HL-60 (cell line): ENCODE data around the gene MT4.

Source experiments
- DNase-seq, 2 experiments: peaks; one replicate each; pipeline ENCODE4 v3.0.0-alpha.2; 2010 to 2020; ENCODE audit warnings: low read depth in 1 of 2, low spot score in 1 of 2
- H3K27ac ChIP-seq: fragments of 250-450 bp; sonication (Bioruptor Pico); replicated peaks from 2 replicates; pipeline ENCODE4 v1.5.1; 2020; ENCODE audit warnings: mild to moderate bottlenecking, moderate library complexity
- H3K27me3 ChIP-seq: fragments of 250-450 bp; sonication (Bioruptor Pico); 2 replicates; pipeline ENCODE4 v1.5.1; 2021; ENCODE audit warnings: mild to moderate bottlenecking, moderate library complexity; ENCODE audit not compliant: insufficient read depth, poor library complexity, severe bottlenecking
- H3K4me3 ChIP-seq: replicated peaks from 2 replicates; pipeline ENCODE4 v1.5.1; 2011; ENCODE audit warnings: mild to moderate bottlenecking, control low read depth, low read length; ENCODE audit not compliant: insufficient read depth
- GABPA ChIP-seq: IDR thresholded peaks from 2 replicates; pipeline ENCODE4 v1.6.1; 2012; ENCODE audit warnings: low read depth
- POLR2AphosphoS5 ChIP-seq: IDR thresholded peaks from 2 replicates; pipeline ENCODE4 v1.6.1; 2012; ENCODE audit warnings: low read depth
- SPI1 ChIP-seq: IDR thresholded peaks from 2 replicates; pipeline ENCODE4 v1.6.1; 2012; ENCODE audit warnings: low read depth, mild to moderate bottlenecking, borderline replicate concordance
- TF ChIP-seq, protein P1 (sequence below): IDR thresholded peaks from one replicate; pipeline ENCODE4 v1.5.1; 2011; ENCODE audit warnings: low read length, control low read depth, inconsistent platforms; ENCODE audit not compliant: insufficient read depth
- TF ChIP-seq, protein P2 (sequence below): IDR thresholded peaks from 2 replicates; pipeline ENCODE4 v1.6.1; 2012; ENCODE audit warnings: low read depth; ENCODE audit not compliant: insufficient replicate concordance

MT4 gene

DNA sequence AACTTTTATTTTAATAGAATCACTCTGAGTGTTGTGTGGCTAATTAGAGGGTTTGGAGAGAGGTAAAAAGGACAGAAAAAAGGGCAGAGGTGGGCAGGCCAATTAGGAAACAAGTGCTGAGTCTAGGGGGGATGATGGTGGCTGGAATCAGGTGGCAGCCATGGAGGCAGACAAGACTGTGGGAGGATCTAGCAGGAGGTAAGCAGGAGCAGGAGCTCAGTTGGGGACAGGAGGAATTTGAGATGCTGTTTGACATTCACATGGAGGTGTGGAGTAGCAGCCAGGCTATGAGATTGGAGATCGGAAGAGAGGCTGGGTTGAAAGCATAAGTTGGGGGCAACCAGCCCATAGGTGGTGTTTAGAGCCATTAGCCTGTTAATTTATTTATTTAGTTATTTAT lies 3.7 kb upstream of the MT4 start:
- DNase-seq, result no peak
- Histone ChIP-seq H3K27ac (no peak overlapping the region), H3K4me3 (no peak overlapping the region), H3K27me3 (no peaks in the 10 kb centered on the region)
- TF ChIP-seq, protein P1, sequence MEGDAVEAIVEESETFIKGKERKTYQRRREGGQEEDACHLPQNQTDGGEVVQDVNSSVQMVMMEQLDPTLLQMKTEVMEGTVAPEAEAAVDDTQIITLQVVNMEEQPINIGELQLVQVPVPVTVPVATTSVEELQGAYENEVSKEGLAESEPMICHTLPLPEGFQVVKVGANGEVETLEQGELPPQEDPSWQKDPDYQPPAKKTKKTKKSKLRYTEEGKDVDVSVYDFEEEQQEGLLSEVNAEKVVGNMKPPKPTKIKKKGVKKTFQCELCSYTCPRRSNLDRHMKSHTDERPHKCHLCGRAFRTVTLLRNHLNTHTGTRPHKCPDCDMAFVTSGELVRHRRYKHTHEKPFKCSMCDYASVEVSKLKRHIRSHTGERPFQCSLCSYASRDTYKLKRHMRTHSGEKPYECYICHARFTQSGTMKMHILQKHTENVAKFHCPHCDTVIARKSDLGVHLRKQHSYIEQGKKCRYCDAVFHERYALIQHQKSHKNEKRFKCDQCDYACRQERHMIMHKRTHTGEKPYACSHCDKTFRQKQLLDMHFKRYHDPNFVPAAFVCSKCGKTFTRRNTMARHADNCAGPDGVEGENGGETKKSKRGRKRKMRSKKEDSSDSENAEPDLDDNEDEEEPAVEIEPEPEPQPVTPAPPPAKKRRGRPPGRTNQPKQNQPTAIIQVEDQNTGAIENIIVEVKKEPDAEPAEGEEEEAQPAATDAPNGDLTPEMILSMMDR, result no peak
- no peak for TF ChIP-seq SPI1
- TF ChIP-seq GABPA, result no peak
- TF ChIP-seq POLR2AphosphoS5, result no peak
- TF ChIP-seq, protein P2, sequence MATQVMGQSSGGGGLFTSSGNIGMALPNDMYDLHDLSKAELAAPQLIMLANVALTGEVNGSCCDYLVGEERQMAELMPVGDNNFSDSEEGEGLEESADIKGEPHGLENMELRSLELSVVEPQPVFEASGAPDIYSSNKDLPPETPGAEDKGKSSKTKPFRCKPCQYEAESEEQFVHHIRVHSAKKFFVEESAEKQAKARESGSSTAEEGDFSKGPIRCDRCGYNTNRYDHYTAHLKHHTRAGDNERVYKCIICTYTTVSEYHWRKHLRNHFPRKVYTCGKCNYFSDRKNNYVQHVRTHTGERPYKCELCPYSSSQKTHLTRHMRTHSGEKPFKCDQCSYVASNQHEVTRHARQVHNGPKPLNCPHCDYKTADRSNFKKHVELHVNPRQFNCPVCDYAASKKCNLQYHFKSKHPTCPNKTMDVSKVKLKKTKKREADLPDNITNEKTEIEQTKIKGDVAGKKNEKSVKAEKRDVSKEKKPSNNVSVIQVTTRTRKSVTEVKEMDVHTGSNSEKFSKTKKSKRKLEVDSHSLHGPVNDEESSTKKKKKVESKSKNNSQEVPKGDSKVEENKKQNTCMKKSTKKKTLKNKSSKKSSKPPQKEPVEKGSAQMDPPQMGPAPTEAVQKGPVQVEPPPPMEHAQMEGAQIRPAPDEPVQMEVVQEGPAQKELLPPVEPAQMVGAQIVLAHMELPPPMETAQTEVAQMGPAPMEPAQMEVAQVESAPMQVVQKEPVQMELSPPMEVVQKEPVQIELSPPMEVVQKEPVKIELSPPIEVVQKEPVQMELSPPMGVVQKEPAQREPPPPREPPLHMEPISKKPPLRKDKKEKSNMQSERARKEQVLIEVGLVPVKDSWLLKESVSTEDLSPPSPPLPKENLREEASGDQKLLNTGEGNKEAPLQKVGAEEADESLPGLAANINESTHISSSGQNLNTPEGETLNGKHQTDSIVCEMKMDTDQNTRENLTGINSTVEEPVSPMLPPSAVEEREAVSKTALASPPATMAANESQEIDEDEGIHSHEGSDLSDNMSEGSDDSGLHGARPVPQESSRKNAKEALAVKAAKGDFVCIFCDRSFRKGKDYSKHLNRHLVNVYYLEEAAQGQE, result no peak

DNA sequence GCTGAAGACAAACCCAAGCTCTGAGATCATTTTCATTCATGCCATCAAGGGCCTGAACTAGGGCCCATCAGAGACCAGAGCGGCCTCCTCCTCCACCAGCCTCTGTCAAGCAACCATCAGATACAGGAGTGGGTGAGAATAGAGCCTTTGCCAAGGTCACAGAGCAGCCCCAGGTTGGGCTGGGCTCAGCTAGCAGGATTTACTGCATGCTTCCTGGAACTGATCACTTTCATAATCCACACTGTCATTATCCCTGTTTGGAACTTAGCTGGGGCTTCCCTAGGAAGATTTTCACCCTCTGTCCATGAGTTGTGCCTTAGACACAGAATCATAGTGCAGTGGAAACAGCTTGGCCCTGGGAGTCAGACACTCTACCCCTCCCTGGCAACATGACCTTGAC lies 5.1 kb downstream of the MT4 start:
- DNase-seq, result no peak
- Histone ChIP-seq H3K4me3 (no peak overlapping the region), H3K27me3 (no peaks in the 10 kb centered on the region), H3K27ac (no peak overlapping the region)
- TF ChIP-seq SPI1, result no peak
- TF ChIP-seq GABPA, result no peak
- TF ChIP-seq, protein P1, result no peak
- TF ChIP-seq, protein P2, result no peak
- TF ChIP-seq POLR2AphosphoS5, result no peak

DNA sequence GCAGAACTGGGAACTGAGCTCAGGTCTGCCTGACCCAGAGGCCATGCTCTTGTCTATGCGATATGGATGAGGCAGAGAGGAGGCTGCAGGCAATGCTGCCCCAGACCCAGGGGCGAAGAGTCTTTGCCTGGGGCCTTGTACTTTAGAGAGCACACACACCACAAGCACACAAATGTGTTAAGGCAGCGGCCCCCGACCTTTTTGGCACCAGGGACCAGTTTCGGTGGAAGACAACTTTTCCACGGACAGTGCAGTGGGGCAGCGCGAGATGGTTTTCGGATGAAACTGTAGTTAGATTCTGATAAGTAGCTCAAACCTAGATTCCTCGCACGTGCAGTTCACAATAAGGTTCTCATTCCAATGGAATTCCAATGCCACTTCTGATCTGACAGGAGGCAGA lies 6.7 kb downstream of the MT4 start:
- H3K27me3 ChIP-seq, result peaks cover 3% of the 10 kb centered on the region
- no peak for TF ChIP-seq GABPA
- TF ChIP-seq POLR2AphosphoS5, result no peak
- TF ChIP-seq, protein P1, result no peak
- no peak for TF ChIP-seq SPI1
- TF ChIP-seq, protein P2, result no peak
- no peak overlapping the region for H3K4me3 ChIP-seq
- DNase-seq, result no peak
- H3K27ac ChIP-seq, result no peak overlapping the region
